ENCODE data around the gene FITM2. TPM values are rescaled to one million over a fixed set of nuclear protein-coding genes. Genes with fewer than 3 reads are reported as not detected.

Gene FITM2
- total and polyA plus RNA-seq, 2 experiments from 2014 or later = 6.5 to 8.9 TPM

GRCh38 chr20:44255942-44256341, 55.1 kb downstream of the FITM2 start:
- H3K79me2 ChIP-seq (ENCODE audit: insufficient read depth) = no peaks in the 10 kb centered on the region
- H3K27ac ChIP-seq = no peak overlapping the region
- in situ Hi-C loops (cut with MboI) = no loop called here
- no peak overlapping the region for H3K9ac ChIP-seq
- no peak overlapping the region for H3K4me3 ChIP-seq
- no peak overlapping the region for H3K4me2 ChIP-seq (ENCODE audit: unreplicated experiment)
- 65 to 83% methylated on average over 1 of the region's 1 CpG for WGBS, 2 experiments (ENCODE audit: low coverage in 1 of 2, low lambda C conversion rate in 2 of 2, missing lambda C conversion rate in 2 of 2)
- no peaks in the 10 kb centered on the region for H3K4me1 ChIP-seq (ENCODE audit: insufficient read depth)
- H4K20me1 ChIP-seq (ENCODE audit: insufficient read depth) = no peaks in the 10 kb centered on the region
- TF ChIP-seq EZH2phosphoT487 (IDR thresholded peaks at IDR 0.05; ENCODE audit: insufficient read depth, low read depth) (no peak), EZH2 (IDR thresholded peaks at IDR 0.05; ENCODE audit: insufficient read depth, poor library complexity, severe bottlenecking) (no peak)
- no peaks in the 10 kb centered on the region for H3K9me2 ChIP-seq (ENCODE audit: insufficient read depth)
- H2AFZ ChIP-seq = no peak overlapping the region
- no peak for DNase-seq
- no peaks in the 10 kb centered on the region for H3K36me3 ChIP-seq (ENCODE audit: low read depth)
- no peaks in the 10 kb centered on the region for H3F3A ChIP-seq (ENCODE audit: insufficient read depth)
- H3K27me3 ChIP-seq (replicated peaks; ENCODE audit: insufficient read depth) = no peaks in the 10 kb centered on the region
- no peaks in the 10 kb centered on the region for H3K9me3 ChIP-seq (ENCODE audit: low read depth)

DNA sequence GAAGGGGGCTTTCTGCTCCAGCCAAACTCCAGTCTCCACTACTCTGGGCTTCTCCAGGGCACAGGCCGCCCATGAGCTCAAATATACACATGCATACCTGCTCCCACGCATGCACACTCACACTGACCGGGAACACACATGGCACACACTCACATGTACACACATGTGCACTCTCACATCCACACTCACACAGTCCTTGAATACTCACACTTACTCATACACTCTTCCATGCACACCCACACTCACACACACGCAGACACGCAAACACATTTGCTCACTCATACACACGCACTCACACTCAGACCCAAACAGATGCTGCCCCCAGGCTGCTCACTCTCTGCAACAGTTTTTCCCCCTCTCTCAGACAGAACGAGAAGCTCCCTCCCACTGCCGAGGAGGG, 56.9 kb downstream of the FITM2 start:
- H3K79me2 ChIP-seq (ENCODE audit: insufficient read depth) = no peaks in the 10 kb centered on the region
- in situ Hi-C loops (cut with MboI) = no loop called here

GRCh38 chr20:44253528-44253927, 57.5 kb downstream of the FITM2 start:
- in situ Hi-C loops (cut with MboI) = no loop called here
- Histone ChIP-seq H3K4me2 (ENCODE audit: unreplicated experiment) (no peak overlapping the region), H3K9ac (no peak overlapping the region), H3K27ac (no peak overlapping the region), H3K9me3 (ENCODE audit: low read depth) (no peaks in the 10 kb centered on the region), H3F3A (ENCODE audit: insufficient read depth) (no peaks in the 10 kb centered on the region), H3K27me3 (replicated peaks; ENCODE audit: insufficient read depth) (no peaks in the 10 kb centered on the region), H3K79me2 (ENCODE audit: insufficient read depth) (no peaks in the 10 kb centered on the region), H4K20me1 (ENCODE audit: insufficient read depth) (no peaks in the 10 kb centered on the region), H2AFZ (no peak overlapping the region), H3K4me3 (no peak overlapping the region), H3K9me2 (ENCODE audit: insufficient read depth) (no peaks in the 10 kb centered on the region), H3K4me1 (ENCODE audit: insufficient read depth) (no peaks in the 10 kb centered on the region), H3K36me3 (ENCODE audit: low read depth) (no peaks in the 10 kb centered on the region)
- DNase-seq = no peak
- 38 to 41% methylated on average over 3 of the region's 3 CpGs for WGBS, 2 experiments (ENCODE audit: low coverage in 1 of 2, low lambda C conversion rate in 2 of 2, missing lambda C conversion rate in 2 of 2)
- no peak for TF ChIP-seq EZH2 (IDR thresholded peaks at IDR 0.05; ENCODE audit: insufficient read depth, poor library complexity, severe bottlenecking)
- no peak for TF ChIP-seq EZH2phosphoT487 (IDR thresholded peaks at IDR 0.05; ENCODE audit: insufficient read depth, low read depth)

More for the DNA sequence above, 56.9 kb downstream of the FITM2 start:
- no peak for TF ChIP-seq EZH2 (IDR thresholded peaks at IDR 0.05; ENCODE audit: insufficient read depth, poor library complexity, severe bottlenecking)
- no peak for TF ChIP-seq EZH2phosphoT487 (IDR thresholded peaks at IDR 0.05; ENCODE audit: insufficient read depth, low read depth)
- no peak overlapping the region for H3K4me3 ChIP-seq
- H4K20me1 ChIP-seq (ENCODE audit: insufficient read depth) = no peaks in the 10 kb centered on the region
- no peak overlapping the region for H2AFZ ChIP-seq
- H3K27ac ChIP-seq = no peak overlapping the region
- no peak overlapping the region for H3K4me2 ChIP-seq (ENCODE audit: unreplicated experiment)
- no peaks in the 10 kb centered on the region for H3K4me1 ChIP-seq (ENCODE audit: insufficient read depth)
- H3K27me3 ChIP-seq (replicated peaks; ENCODE audit: insufficient read depth) = no peaks in the 10 kb centered on the region
- H3K36me3 ChIP-seq (ENCODE audit: low read depth) = no peaks in the 10 kb centered on the region
- H3F3A ChIP-seq (ENCODE audit: insufficient read depth) = no peaks in the 10 kb centered on the region
- DNase-seq = no peak
- H3K9me2 ChIP-seq (ENCODE audit: insufficient read depth) = no peaks in the 10 kb centered on the region
- H3K9me3 ChIP-seq (ENCODE audit: low read depth) = no peaks in the 10 kb centered on the region
- 72 to 74% methylated on average over 8 of the region's 8 CpGs for WGBS, 2 experiments (ENCODE audit: low coverage in 1 of 2, low lambda C conversion rate in 2 of 2, missing lambda C conversion rate in 2 of 2)
- no peak overlapping the region for H3K9ac ChIP-seq

Small RNA genes lying within 50 kb of the gene (small RNA-seq; reads per million reads assigned to genes)
- not detected for gene RF00019 (ENCODE audit: low read depth, low replicate concordance)

Other genes starting within 250 kb of the FITM2 start
- gene JPH2, start 124.0 kb downstream of the FITM2 start, total RNA-seq (2014; rRNA removed; shearing (Covaris generic)) = 7.8 and 9.7 TPM in 2 replicates
- gene JPH2, start 124.0 kb downstream of the FITM2 start, polyA plus RNA-seq (2016; fragmentation: Nextera tagmentation; extraction: Ambion mirVana) = 1.6 and 1.8 TPM in 2 replicates
- 29.5 and 36.2 TPM in 2 replicates for gene OSER1, start 100.4 kb downstream of the FITM2 start, total RNA-seq (2014; rRNA removed; shearing (Covaris generic))
- gene OSER1, start 100.4 kb downstream of the FITM2 start, polyA plus RNA-seq (2016; fragmentation: Nextera tagmentation; extraction: Ambion mirVana) = 43.8 and 45.1 TPM in 2 replicates
- not detected in 2 replicates for gene GDAP1L1, start 63.9 kb downstream of the FITM2 start, total RNA-seq (2014; rRNA removed; shearing (Covaris generic))
- not detected in 2 replicates for gene GDAP1L1, start 63.9 kb downstream of the FITM2 start, polyA plus RNA-seq (2016; fragmentation: Nextera tagmentation; extraction: Ambion mirVana)
- not detected in 2 replicates for gene R3HDML, start 25.8 kb upstream of the FITM2 start, total RNA-seq (2014; rRNA removed; shearing (Covaris generic))
- not detected in 2 replicates for gene R3HDML, start 25.8 kb upstream of the FITM2 start, polyA plus RNA-seq (2016; fragmentation: Nextera tagmentation; extraction: Ambion mirVana)
- not detected in 2 replicates for gene HNF4A, start 44.5 kb upstream of the FITM2 start, total RNA-seq (2014; rRNA removed; shearing (Covaris generic))
- not detected in 2 replicates for gene HNF4A, start 44.5 kb upstream of the FITM2 start, polyA plus RNA-seq (2016; fragmentation: Nextera tagmentation; extraction: Ambion mirVana)
- gene TTPAL, start 164.7 kb upstream of the FITM2 start, total RNA-seq (2014; rRNA removed; shearing (Covaris generic)) = 9.2 and 11.8 TPM in 2 replicates
- 19.6 and 21.4 TPM in 2 replicates for gene TTPAL, start 164.7 kb upstream of the FITM2 start, polyA plus RNA-seq (2016; fragmentation: Nextera tagmentation; extraction: Ambion mirVana)
- 105 and 141 TPM in 2 replicates for gene SERINC3, start 210.9 kb upstream of the FITM2 start, total RNA-seq (2014; rRNA removed; shearing (Covaris generic))
- 194 and 202 TPM in 2 replicates for gene SERINC3, start 210.9 kb upstream of the FITM2 start, polyA plus RNA-seq (2016; fragmentation: Nextera tagmentation; extraction: Ambion mirVana)